Activated naive CD4-positive, alpha-beta T cell treated with Interleukin-2 at 50 U/mL for 16 hours (primary cell): ENCODE measurements around the gene TXNL4A.

Experiments
- DNase-seq: peaks from one replicate; pipeline ENCODE4 v3.0.0-alpha.2; 2020

The TXNL4A gene

DNA sequence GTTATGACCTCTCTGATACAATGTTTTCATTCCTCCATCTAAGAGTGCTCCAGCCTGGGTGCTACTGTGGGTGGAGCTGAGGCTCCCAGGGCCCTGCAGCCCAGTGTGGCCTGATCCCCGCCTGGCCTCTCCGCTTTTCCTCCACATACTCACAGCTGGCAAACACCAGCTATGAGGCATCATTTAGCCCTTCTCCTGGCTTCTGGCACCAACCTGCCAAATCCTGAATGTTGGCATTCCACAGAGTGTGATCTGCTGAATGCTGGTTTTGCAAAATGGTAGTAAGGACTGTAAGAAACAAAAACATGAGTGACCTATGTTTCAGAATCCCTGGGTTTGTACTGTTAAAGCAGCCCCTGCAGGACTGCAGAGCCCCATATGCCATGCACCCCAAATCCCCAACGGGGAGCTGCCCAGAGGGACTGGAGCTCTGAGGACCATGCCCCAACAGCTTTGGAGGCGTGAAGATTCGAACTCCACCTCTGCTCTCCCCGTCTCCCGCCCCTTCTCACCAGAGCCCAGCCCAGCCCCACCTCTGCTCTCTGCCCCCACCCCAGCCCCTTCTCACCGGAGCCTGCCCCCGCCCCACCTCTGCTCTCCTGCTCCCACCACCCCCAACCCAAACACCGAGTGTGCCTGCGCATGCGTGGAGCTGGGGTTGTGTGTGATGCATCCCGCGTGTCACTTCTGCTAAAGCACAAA, 41.2 kb downstream of the TXNL4A start:
- no peak for DNase-seq

DNA sequence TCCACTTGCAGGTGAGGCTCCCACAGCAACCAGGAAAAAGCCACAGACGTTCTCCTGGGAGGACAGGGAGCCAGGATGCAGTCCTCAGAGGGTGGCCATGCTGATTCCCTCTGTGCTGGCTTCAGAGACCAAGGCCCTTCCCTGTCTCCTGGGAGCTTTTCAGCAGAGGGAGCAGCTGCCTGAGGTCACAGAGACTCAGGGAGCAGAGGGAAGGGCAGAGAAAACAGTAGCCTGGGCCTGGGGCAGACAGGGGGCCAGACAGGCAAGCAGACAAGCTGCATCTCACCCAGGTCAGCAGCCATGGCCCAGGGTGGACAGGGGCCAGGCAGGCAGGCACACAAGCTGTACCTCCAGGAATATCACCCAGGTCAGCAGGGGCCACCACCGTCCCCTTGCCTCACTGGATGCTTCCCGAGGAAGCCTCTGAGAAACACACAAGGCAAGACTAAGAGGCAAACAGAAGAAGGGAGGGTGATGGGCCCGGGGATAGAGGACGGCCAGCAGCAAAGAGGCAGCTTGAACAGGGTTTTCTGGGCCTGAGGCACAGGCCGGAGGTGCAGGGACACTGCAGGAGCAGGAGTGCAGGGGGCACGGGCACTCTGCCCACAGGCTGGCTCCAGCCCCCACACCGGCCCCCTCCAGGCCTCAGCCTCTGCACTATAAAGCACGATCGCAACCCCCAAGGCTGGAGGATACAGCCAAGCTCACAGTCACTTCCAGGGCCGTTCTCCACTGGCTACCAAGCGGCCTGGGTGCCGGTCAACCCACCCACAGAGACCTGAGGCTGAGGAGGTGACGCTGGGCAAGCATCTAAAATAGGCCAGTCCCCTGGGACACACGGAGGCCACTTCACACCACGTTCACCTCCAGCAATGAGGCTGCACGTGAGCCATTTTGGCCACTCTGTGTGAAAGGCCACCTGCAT, 43.0 kb downstream of the TXNL4A start:
- DNase-seq = no peak

DNA sequence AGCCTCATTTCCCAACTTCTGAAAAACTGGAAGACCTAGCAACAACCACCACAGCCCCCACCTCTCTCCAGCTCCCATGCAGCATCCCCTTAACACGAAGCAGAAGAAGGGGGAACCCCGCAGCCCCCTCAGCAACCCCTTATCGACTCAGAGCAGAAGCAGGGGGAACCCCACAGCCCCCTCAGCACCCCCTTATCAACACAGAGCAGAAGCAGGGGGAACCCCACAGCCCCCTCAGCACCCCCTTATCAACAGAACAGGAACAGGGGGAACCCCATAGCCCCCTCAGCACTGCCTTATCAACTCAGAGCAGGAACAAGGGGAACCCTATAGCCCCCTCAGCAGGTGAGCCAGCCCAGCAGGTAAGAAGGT, 43.6 kb downstream of the TXNL4A start:
- no peak for DNase-seq

DNA sequence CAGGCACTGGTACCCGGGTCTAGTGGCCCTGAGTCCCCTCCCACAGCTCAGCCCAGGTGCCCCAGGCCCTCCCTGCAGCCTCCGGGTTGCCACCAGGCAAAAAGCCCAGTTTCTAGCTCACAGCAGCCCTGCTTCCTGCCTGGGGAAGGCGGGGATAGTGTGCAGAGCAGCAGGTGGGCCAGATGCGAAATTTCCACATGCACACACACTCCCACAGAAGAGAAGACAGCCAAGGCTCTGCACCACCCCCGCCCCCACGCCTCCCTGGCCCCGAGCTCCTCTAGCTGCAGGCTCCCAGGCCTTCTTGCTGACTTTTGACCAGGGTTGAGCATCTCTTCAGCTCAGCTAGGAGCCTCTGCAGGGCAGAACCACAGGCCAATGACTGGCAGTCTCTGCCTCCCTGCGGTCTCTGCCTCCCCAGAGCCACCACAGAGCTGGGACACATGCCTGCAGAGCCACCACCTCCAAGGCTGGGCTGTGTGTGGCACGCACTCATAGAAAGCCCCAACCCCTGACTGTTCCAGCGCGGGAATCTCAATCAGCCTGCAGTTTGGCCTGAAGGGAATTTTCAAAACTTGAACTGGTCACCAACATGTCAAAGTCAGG, 44.1 kb downstream of the TXNL4A start:
- no peak for DNase-seq

DNA sequence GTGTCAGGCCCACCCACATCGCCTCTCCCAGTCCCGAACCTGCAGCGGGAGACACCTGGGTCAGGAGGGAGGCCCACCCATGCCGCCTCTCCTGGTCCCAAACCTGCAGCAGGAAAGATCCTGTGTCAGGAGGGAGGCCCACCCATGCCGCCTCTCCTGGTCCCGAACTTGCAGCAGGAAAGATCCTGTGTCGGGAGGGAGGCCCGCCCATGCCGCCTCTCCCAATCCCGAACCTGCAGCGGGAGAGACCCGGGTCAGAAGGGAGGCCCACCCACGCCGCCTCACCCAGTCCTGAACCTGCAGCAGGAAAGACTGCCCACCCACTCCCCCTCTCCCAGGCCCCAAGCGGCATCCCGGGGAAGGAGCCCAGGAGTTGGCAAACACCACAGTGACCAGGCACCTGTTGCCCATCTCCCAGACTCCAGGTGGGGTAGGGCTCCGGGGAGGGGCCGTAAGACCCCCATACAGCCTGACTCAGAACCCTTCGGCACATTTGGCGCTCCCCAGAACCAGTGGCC, 44.7 kb downstream of the TXNL4A start:
- no peak for DNase-seq

DNA sequence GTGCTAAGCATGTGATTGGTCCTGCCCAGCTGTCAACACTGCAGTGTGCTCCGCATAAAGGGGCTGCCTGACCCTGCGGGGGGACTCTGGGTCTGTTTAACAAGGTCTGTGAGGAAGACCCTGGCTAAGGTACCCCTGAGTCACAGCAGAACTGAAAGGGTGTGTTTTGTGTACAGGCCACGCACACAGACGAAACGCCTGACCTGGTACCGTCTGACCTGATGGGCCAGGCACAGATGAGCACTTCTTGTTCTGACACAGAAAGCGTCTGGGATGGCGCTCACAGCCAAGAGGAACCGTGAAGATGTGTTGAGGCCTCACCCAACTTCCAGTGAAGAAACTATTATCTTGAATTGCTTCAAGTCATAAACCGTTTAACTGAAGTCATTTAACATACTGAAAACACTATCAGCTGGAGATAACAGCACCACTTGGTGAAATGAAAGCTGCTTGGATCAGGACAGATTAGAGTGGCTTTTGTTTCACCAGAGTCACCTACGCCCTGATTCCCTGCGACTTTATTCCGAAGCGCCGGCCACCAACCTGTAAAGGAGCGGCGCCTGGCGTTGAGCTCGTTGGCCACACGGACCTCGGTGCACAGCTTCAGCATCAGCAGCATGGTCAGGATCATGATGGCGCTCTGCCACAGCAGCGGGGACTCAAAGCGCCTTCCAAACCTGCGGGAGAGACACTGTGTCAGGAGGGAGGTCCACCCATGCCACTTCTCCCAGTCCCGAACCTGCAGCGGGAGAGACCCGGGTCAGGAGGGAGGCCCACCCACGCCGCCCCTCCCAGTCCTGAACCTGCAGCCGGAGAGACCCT, 45.4 kb downstream of the TXNL4A start:
- no peak for DNase-seq

DNA sequence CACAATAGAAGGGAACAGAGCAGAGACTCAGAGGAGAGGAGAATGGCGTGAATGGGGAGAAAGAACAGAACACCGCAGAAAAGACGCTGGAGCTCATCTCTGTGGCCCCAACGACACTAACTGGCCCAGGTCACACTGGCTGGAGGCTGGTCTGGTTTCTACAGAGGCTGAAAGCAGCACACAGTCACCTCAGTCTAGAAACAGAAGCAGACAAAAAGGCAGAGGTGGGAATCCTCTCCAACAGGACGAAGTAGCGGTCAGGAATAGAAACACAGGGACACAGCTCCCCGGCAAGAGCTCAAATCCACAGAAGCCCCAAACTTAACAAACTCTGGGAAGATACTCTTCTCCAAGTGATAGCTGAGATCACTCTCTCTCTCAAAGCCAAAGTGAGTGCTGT, 46.2 kb downstream of the TXNL4A start:
- no peak for DNase-seq

DNA sequence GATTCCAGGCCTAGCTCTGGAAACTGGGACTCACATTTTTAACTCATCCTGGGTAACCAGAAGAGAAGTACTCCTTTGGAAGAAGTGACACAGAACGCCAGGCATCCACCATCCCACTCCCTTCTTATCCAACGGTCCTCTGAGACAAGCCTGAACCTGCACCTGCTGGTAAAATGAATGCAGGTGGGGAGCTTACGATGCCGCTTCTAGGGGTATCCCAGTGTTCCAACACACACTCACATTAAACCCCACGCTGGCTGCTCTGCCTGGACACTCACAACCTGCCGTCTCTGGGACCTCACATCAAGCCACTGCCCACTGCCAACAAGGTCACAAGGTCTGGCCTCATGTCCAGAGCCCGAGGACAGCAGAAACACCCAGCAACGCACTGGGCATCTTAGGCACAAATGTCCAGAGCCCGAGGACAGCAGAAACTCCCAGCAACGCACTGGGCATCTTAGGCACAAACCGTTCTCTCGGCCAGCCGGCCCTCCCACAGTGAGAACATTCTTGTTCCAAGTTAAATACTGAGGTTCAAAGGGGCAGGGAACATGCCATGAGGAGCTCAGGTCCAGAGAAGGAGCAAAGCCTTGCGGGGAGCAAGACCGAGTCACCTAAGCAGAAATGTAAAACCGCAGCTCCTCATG, 46.8 kb downstream of the TXNL4A start:
- DNase-seq = no peak

DNA sequence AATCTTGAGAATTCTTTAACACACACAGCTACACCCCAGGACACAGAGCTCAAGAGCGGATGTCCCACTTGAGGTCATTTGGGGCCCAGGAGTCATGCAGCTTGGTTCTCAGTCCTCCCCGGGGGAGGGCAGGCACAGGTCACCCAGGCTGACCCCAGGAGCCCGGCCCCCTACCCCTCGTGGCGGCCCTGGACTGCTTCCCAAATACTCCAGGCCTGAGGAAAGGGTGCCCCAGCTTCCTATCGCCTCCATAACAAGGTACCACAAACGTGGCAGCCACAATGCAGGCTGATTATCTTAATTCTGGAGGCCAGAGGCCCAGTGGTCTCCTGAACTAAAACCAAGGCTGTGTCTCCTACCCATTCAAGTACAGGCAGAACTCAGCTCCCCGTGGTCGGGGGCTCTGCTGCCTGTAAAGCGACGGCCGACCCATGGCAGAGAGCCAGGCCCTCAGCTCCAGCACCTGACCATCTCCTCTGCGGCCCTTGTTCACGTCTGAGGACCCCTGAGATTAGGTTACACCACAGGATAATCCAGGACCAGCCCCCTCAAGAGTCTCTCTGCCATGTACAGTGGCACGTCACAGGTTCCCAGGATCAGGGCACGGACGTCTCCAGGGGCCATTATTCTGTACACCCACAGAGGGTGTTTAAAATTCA, 47.4 kb downstream of the TXNL4A start:
- DNase-seq = no peak

DNA sequence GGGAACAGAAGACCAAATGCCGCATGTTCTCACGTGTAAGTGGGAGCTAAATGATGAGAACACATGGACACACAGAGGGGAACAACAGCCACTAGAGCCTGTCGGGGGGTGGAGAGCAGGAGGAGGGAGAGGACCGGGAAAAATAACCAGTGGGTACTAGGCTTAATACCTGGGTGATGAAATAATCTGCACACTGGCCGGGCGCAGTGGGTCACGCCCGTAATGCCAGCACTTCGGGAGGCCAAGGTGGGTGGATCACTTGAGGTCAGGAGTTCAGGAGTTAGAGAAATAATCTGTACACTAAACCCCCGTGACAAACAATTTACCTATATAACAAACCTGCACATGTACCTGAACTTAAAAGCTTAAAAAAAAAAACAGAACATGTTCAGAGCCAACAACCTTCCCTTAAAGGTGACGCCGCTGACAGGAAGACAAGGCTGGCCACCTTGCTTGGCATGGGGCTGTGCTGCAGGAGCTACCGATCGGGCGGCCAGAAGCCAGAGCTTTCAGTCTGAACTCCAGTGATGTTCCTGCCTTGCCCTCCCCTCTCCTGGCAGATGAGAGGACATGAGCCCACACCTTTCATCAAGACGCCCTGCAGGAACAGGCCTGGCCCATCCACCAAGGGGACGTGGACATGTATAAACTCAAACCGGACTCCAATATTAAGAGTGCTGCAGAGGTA, 48.1 kb downstream of the TXNL4A start:
- no peak for DNase-seq

DNA sequence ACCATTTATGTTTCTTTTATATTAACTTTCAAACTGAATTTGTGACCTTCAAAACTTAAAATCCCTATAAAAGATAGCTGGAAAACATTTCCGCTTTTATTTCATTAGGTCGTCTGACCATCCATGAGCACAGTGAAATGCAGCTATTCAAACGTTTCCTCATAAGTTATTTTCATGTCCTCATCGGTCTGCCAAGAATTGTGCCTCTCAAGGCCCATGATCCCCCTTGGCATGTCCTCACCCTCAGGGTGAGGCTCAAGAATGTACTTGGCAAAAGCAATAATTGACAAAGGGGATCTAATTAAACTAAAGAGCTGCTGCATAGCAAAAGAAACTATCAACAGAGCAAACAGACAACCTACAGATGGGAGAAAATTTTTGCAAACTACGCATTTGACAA, 49.3 kb downstream of the TXNL4A start:
- no peak for DNase-seq

DNA sequence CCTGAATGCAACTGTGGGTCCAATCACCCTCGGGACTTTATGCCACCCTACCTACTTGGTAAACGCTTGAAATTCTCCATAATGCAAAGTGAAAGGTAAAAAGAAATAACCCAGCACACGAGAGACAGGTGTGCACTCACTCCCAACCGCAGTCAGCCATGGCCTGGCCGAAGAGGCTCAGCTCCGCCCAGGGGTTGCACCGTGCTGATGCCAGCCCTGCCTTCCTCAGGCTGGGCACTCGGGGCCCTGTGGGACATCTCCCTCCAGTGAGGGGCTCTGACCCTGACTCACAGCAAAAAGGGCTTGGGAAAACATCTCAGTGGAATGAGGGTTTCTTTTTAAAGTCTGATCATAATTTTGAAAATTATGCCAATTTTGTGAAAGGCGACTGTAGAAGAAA, 50.2 kb downstream of the TXNL4A start:
- DNase-seq = no peak

DNA sequence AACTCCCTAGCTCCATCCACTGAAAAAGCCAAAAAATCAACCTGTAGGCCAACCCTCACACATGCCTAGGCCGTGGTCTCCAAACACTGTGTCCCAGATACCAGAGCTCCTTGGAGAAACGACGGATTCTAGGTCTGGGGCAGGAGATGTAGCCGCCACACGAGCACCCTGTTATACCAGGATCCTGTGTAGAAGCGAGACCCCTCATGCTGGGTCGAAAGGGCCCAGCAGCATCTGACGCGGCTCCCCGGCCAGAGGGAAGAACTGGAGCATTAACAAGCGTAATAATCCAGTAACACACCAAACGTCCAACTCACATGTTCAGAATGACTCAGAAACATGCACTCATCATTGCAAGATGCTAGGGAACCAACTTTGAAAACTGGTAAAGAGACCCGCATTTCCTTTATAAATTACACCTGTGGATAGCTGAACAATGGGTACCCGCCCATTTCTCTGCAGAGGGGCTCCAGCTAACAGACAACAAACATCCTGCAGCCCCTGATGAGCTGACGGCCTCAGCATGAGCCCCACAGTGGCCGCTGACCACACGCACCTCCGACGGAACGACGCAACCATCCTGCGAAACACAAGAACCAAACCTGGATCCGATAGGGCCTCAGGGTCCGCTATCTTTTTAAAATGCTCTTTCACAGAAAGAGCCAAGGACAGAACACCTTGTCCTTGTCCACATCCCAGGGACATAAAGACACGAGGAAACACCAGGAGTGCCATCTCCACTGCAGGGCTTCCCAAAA, 51.1 kb downstream of the TXNL4A start:
- DNase-seq = no peak

DNA sequence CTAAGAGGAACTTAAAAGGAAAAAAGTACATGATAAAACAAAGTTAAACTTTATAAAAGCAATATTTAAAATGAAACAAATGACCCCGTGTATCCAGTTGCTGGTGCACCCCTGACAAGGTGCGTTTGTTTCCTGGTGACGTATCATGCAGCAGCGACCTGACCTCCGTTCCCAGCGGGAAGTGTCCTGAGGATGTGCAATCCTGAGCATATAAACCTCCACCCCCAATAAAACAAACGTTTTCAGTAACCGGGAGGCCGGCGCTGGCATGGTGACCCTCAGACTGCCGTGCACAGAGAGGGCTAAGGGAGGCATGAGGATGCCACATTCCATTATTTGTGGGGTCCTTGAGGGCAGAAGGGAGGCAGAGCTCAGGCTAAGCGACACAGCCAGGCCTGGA, 51.7 kb downstream of the TXNL4A start:
- DNase-seq = no peak

DNA sequence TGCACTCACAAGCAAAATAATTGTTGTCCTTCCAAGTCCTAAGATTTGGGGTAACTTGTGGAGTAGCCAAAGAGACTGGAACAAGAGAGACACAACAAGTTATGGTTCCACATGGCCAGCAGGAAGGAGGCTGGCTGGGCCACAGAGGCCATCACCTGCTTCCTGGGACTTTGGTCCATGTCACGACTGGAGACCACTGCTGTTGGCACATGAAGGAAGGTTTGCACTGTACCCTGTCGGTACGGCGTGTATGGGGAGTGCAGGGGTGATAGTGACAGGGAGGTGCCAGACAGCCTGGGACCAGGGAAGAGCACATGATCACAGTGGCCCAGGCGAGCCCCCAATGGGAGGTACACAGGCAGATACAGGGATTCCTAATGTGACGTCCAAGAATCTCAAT, 52.4 kb downstream of the TXNL4A start:
- no peak for DNase-seq

DNA sequence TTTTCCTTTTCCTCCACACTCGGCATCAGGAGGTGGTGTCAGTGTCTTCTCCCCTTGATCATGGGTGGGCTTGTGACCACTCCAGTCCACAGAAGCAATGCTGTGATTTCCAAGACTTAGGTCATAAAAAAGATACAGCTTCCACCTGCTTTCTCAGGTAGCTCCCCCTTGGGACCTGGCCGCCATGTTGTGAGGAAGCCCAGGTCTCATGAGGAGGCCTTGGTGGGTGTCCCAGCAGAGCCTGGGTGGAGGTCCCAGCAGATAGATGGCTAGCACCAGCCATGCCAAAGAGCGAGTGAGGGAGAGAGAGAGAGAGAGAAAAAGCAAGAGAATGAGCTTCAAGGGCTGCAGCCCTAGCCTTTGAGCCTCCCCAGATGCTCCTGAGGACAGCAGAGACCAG, 52.9 kb downstream of the TXNL4A start:
- DNase-seq = no peak

DNA sequence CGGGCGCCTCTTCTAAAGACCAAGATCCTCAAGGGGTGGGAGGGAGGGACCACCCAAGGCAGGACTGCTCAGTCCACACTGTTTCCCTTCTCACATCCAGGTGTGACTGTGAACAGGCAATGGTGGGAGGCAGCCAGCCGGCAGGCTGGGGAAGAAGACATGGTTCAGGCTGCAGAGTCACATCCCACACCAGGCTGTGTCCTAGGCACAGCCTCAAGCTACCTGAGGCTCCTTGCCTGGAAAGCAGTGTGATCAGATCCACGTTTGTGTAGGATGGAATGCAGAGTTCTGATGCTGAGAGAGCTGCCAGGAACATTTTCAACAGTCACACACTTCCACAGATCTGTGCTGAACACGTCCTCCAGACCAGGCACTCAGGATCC, 53.3 kb downstream of the TXNL4A start:
- DNase-seq = no peak

DNA sequence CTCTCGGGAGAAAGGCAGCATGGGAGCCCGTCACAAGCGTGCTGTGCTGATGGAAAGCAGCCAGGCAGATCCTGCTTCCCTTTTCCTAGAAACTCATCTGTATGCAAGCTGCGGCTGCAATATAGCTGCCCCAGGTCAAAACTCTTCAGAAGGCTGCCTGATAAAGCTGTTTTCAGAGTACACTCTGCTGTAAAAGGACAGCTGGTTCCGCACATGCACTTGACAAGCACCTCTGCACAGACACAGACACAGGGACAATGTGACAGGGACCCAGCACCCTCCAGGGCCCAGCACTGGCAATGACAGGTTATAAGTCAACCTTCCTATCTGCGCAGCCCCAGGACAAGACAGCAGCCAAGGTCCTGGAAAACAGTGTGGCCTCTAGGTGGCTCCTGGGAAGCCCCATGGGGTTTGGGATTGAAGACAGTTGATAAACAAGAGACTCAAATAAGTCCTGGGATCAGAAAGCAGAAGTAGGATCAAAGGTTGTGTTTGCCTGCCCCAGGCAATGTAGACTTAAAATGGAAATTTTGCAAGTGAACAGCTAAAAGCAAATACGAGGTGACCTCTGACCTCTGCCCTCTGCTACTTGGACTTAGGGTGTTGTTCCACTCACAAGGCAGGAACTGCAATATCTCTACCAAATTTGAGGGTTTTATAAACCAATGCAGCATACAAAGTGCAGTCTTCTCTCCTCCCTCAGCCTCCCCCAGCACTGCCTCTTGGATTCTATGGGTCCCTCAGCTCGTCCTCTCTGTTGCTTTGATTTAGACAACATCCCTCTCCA, 53.9 kb downstream of the TXNL4A start:
- no peak for DNase-seq

DNA sequence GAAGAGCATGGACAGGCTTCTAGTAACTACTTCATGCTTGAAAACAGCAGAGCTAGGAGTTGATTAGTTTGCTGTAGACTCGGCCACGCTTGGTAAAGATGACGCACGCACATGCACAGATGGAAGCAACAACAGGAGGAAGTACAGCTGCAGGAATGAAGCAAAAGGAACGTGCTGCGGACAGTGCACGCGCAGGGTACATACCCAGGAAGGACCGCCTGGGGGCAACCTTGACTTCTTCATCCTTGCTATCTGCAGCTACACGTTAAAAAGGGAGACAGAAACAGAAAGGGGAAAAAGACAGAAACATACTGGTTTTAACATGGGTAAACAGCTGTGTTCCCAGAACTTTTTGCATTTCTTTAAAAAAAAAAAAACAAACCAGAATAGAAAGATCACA, 54.6 kb downstream of the TXNL4A start:
- DNase-seq = no peak

DNA sequence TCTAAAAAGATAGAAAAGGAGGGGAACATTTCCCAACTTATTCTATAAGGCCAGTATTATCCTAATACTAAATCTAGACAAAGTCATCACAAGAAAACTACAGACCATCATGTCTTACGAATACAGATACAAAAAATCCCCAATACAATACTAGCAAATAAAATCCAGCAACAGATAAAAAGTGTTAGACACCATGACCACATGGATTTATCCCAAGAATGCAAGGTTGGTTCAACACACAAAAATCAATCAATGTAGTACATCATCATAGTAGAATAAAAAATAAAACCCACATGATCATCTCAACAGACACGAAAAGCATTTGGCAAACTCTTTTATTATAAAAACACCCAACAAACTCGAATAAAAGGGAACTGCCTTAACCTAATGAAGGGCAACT, 55.5 kb downstream of the TXNL4A start:
- no peak for DNase-seq
